ENCODE data around the gene FBXO4.

- TF ChIP-seq POLR2AphosphoS5 (IDR thresholded peaks at IDR 0.05; ENCODE audit: low read depth, low read length) (no peak), SIN3A (IDR thresholded peaks at IDR 0.05; ENCODE audit: borderline replicate concordance, insufficient read depth, low read length) (no peak), TAF1 (IDR thresholded peaks at IDR 0.05; ENCODE audit: borderline replicate concordance, insufficient read depth, low read length) (no peak), REST (IDR thresholded peaks at IDR 0.05; ENCODE audit: insufficient read depth in 1 of 2, low read depth in 2 of 2, low read length in 2 of 2) (no peak), FOXP2 (optimal IDR thresholded peaks at IDR 0.05; ENCODE audit: borderline replicate concordance, extremely low read depth, extremely low read length, insufficient read depth) (no peak)
These were observed 55.8 kb downstream of the FBXO4 start for GRCh38 chr5:41980870-41981269.
